GM15510 (cell line): ENCODE measurements around the gene NUBP2.

Source experiments
- POLR2A ChIP-seq: IDR thresholded peaks from 3 replicates; pipeline ENCODE4 v1.6.1; 2011; ENCODE audit warnings: borderline replicate concordance; ENCODE audit not compliant: insufficient read length; ENCODE audit errors: extremely low read depth

Gene NUBP2

DNA sequence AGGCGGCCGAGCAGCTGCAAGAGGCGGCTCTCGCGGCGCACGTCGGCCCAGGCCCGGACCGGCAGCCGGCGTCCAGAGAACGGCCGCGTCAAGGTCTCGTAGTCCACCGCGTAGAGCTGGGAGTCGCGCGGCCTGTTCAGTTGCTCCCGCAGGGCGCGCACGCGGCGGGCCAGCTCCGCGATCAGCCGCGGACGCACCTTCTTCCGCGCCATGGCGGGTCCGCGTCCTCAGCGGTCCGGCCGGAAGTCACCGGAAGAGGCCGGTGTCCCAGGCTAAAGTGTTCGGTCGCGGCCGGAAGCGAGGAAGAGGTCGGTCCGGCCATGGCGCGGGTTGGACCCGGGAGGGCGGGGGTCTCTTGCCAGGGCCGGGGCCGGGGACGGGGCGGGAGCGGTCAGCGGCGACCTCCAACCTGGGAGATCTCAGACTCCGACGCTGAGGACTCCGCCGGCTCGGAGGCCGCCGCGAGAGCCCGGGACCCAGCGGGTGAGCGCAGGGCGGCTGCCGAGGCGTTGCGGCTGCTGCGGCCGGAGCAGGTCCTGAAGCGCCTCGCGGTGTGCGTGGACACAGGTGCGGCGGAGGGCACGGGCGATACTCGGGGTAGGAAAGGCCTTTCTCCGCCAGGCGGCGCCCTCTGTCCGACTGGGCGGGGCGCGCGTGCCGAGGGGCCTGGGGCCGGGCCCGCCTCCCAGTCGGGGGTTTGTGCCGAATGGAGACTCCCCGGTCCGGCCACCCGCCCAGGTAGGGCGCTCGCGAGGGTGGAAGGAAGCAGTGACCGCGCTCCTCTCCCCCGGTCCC lies 9.7 kb upstream of the NUBP2 start, which contains the start of gene MRPS34:
TSS of gene MRPS34 (minus strand) at position 227 of the 795 bp plus-strand sequence. CDS start at position 212, 15 bp downstream.
- peak; percentile 86 for TF ChIP-seq POLR2A

DNA sequence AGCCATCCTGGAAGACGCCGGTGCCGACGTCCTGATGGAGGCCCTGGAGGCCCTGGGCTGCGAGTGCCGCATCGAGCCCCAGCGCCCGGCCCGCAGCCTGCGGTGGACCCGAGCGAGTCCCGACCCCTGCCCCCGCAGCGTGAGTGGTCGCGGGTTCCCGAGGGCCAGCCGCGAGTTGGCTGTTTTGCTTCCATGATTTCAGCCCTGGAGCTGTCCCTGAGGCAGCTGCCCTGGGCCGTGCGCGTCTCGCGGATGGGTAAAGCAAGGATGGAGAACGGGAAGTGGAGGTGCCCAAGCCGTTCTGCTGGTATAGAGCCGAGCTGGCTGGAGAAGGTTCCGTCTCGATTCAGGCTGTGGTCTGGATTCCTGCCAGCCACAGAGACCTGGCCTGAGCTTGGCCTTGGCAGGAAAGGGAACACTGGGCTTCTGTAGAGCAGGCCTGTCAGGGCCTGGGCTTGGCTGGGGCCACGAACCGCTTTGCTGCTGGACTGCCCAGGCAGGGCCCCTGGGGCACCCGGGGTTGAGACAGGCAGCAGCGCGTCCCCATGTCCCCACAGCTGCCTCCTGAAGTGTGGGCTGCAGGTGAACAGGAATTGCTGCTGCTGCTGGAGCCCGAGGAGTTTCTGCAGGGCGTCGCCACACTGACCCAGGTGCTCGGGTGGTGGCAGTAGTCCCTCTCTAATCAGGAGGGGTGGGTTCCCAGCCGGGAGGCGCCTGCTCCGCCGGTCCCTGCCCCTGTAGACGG lies 8.9 kb upstream of the NUBP2 start:
- no peak for TF ChIP-seq POLR2A

DNA sequence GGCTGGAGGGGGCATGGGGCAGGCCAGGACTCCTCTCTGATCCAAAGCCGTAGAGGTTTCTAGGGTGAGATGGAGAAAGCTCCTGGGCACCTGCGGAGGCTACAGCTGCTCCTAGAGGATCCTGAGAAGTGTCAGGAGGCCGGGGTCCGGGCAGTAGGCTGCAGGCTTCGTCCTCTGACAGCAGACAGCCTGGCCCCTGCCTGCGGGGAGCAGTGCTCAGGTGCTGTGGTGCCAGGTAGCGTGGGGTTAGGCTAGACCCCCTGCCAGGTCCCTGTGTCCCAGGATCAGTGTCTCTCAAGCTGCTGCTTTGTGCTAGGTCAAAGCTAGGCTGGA lies 8.3 kb upstream of the NUBP2 start:
- TF ChIP-seq POLR2A, result no peak

DNA sequence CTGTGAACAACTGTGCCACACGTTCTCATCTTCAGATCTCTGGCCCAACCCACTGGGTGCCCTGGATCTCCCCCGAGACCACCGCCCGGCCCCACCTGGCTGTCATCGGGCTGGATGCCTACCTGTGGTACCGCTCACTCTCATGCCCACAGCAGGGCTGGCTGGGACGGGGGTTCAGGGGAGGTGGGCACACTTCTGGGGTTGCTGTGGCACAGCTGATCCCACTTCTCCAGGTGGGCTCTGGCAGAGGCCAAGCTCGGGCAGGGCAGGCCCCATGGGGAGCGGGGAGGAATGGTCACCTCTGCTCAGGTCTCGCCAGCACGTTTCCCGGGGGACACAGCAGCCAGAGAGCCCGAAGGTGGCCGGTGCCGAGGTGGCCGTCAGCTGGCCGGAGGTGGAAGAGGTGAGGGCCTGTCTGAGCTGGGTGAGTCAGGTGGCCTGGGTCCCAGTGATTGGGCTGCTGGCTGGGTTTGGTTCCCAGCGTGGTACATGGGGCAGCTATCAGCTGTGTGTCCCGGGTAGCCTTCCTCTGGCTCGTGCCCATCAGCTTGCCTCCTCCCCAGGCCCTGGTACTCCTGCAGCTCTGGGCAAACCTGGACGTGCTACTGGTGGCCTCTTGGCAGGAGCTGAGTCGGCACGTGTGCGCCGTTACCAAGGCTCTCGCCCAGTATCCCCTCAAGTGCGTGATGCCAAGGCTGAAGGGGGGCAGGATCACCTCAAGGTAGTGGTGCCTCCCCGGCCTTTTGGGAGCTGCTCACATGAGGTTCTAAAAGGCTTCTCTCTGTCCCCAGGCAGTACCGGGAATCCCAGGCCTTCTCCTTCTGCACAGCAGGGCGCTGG lies 7.5 kb upstream of the NUBP2 start:
- TF ChIP-seq POLR2A, result no peak

DNA sequence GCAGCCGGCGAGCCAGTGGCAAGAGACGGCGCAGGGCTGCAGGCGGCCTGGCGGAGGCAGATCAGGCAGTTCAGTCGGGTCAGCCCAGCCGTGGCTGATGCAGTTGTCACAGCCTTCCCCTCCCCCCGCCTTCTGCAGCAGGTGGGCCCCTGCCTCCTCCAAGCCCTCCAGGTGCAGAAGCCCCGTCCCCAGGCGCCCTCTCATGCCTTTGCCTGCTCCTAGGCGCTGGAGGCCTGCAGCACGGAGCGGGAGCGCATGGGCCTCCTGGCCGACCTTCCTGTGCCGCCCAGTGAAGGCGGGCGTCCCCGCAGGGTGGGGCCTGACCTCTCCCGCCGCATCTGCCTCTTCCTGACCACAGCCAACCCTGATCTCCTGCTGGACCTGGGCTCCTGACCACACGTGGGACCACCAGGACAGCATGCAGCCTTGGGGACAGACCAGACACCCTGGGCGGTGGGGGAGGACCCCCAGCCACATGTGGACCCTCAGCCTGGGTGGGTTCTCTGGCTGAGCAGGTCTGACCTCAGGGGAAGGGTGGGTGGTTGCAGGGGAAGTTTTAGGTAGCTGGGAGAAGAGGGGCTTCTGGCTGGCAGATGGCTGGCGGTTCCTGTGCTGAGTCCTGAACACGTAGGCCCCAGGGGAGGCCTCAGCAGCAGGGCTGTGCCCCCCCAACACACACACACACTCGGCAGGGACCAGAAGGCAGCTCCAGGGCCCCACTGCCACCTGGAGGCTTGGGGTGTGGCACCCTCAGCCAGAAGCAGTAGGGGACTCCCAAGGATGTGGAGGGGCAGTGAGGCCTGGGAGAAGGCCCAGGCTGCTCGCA lies 6.7 kb upstream of the NUBP2 start:
- no peak for TF ChIP-seq POLR2A

DNA sequence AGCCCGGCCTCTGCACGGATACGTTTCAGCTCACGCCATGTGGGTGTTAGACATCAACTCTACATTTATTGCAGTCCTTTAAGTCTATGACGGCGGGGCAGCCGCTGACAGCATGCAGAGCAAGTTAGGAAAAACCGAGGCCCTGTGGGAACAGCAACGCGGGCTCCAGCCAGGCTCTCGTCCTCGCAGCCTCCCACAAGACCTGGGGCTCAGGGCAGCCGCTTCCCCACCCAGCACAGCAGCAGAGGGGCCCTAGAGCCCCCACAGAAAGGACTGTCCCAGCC lies 6.1 kb upstream of the NUBP2 start:
- TF ChIP-seq POLR2A, result no peak

DNA sequence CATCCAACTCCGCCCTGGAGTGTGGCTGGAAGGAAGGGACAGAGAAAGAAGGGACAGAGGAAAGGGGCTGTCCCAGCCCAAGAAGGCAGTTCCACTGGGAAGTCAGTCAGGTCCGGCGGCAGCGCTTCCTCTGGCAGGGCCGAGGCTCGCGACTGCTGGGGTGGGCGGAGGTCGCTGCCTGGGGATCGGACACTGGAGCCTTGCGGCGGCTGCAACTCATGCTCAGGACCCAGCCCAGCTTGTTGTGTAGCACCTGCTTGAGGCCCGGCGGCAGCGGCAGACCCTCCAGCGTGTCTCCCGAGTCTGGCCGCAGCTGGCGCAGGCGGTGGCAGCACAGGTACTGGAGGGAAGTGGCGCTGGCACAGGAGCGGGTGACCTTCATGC lies 5.8 kb upstream of the NUBP2 start:
- no peak for TF ChIP-seq POLR2A

DNA sequence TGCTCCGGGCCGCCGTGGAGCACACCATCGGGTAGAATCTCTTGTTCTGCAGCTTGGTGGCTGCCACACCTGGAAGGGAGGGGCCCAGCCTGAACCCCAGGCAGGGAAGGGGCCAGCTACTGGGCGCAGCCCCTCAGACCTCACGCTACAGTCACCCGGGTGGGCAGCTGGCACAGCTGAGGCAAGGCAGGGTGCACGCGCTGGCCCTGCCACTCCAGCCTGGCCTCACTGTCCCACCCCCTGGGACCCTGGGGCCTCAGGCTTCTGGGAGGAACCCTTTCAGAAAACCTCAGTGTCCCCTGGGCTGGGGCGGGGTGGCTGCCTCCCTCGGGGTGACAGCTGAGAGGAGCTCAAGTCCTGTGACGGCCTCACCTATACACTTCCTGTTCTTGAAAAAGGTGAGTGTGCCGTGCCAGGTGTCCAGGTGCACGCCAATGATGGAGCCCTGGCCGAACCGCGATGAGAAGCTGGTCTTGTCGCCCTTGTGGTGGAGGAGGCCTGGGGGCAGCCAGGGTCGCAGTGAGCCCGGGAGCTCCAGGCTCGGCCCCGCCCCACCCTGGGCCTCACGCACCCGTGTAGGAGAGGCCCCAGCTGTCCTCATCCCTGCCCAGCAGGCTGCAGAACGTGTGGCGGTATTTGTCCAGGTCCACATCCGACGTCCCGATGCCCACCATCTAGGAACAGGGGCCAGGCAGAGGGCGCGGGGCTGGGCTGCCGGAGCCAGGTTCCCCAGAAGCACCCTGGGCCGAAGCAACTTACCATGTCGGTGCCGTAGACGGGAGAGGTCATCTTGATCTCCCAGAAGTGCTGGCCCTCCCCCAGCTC lies 5.2 kb upstream of the NUBP2 start:
- no peak for TF ChIP-seq POLR2A

DNA sequence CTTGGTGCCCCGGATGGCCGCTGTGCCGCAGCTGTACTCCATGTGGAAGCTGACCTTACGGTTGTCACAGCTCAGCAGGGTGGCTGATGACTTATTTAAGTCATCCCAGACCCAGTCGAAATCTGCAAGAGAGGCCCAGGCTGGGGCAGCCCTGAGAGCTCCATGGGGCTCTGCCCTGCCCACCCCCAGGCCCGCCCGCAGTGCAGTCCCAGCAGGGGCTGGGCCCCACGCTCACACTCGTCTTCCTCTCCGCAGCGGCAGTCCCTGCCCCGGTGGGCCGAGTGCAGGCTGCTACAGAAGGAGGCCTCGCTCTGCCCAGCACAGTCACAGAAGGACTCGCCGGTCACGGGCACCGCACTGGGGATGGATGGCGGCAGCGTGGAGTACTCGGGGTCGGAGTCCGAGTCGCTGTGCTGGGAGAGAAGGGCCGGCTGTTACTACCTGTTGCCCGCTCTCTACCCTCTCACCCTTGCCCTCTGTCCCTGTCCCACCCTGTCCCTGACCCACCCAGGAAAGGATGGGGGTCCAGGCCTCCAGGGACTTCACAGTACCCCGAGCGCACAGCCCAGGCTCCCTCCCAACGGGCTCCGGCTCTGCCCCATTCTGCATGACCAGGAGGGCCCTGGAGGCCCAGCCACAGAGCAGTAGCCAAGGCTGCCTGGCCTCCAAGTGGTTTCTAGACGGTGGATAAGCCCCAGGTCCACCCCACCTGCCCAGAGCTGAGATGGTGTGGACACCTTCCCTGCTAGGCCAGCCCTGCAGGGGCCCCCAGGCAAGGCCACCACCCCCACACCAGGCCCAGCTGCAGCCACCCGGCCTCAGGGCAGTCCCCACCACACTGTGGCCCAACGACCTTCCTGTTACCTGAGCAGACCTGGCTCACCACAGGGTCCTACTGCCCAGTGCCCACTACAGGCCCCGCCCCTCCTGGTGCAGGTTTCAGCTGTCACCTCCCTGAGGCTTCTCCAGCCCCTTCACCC lies 4.3 kb upstream of the NUBP2 start:
- TF ChIP-seq POLR2A, result peak; percentile 22

DNA sequence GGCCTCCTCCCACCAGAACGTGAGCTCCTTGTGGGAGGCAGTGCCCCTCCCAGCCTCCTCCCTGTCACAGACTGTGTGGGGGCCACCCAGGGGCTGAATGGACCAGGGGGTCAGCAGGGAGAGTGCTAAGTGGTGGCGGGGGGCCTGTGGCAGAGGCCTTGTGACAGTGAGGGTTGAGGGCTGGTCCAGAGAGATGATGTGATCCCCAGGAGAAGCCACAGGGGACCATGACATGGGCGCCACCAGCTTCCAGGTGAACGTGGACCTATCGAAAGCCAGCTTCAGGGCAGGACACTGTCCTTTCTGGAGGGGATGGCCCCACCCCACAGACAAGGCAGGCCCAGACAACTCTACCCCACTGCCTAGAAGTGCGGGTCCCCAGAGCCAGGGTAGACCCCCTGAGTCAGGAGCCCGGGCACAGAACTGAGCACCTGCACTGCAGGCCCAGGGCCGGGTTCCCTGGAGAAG lies 3.5 kb upstream of the NUBP2 start:
- no peak for TF ChIP-seq POLR2A

DNA sequence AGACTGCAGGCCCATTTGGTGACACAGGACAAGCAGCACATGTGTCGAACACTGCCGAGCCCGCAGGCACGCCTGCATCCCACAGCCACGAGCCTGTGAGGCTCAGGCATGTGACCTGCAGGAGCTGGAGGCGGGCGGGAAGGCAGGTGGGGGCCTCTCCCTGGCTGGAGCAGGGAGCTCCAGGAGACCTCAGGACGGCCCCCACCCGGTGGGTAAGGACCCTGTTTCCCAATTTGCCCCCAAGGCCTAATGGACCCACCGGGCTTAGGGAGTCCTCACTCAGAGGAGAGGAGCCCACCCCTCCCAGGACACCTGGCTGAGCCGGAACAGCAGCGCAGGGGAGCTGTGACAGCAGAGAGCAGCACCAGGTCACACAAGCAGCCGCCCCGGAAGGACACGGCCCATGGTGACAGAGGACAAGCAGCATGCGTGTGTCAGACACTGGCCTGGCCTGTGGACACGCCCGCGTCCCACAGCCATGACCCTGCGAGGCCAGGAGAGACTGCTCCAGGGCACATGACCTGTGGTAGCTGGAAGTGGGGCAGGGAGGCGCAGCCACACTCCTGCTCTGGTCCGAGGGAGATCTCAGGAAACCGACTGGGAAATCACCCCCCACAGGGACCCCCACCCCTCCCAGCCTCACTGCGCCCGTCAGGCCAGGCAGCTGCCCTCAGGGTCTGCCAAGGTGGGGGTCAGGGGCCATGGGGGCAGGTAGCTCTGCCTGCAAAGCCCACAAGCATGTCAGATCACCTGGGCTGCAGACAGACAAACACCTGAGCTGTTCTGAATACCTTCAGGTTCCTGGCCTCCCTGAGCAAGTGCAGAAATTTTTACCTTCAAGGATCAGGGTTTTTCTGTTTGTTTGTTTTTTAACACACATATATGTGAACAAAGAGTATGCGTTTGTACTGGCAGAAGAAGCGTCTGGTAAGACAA lies 2.8 kb upstream of the NUBP2 start:
- TF ChIP-seq POLR2A, result no peak
